ENCODE results near the gene NEK6.
A peak's percentile ranks its signal among the peaks of the same experiment; 100 is the strongest.

The NEK6 gene

GRCh38 chr9:124302921-124303320 lies 45.2 kb downstream of the NEK6 start:
- no peak for TF ChIP-seq CTCF (IDR thresholded peaks at IDR 0.05)
- Histone ChIP-seq H3K27me3 (no peaks in the 10 kb centered on the region), H3K27ac (peak overlapping the region; percentile 23), H3K9me3 (no peaks in the 10 kb centered on the region), H3K4me1 (ENCODE audit: control insufficient read depth in 1 of 2, insufficient read depth in 1 of 2, low read depth in 1 of 2, low read length in 1 of 2) (peaks cover 17 to 23% of the 10 kb centered on the region in 2 experiments), H3K36me3 (peaks cover 53% of the 10 kb centered on the region), H3K4me3 (ENCODE audit: low read depth in 1 of 2, low read length in 1 of 2) (no peak overlapping the region)

GRCh38 chr9:124303762-124304161 lies 46.0 kb downstream of the NEK6 start:
- Histone ChIP-seq H3K9me3 (no peaks in the 10 kb centered on the region), H3K27ac (no peak overlapping the region), H3K36me3 (peaks cover 59% of the 10 kb centered on the region), H3K4me3 (ENCODE audit: low read depth in 1 of 2, low read length in 1 of 2) (no peak overlapping the region), H3K4me1 (ENCODE audit: control insufficient read depth in 1 of 2, insufficient read depth in 1 of 2, low read depth in 1 of 2, low read length in 1 of 2) (peaks cover 17 to 21% of the 10 kb centered on the region in 2 experiments), H3K27me3 (no peaks in the 10 kb centered on the region)
- TF ChIP-seq CTCF (IDR thresholded peaks at IDR 0.05): no peak

- Histone ChIP-seq H3K4me1 (ENCODE audit: control insufficient read depth in 1 of 2, insufficient read depth in 1 of 2, low read depth in 1 of 2, low read length in 1 of 2) (peaks cover 17 to 18% of the 10 kb centered on the region in 2 experiments), H3K9me3 (no peaks in the 10 kb centered on the region), H3K4me3 (ENCODE audit: low read depth in 1 of 2, low read length in 1 of 2) (no peak overlapping the region), H3K27me3 (no peaks in the 10 kb centered on the region), H3K27ac (no peak overlapping the region), H3K36me3 (peaks cover 65% of the 10 kb centered on the region)
- TF ChIP-seq CTCF (IDR thresholded peaks at IDR 0.05): no peak
These were observed 46.5 kb downstream of the NEK6 start for GRCh38 chr9:124304285-124304684.

GRCh38 chr9:124306098-124306735 lies 48.5 kb downstream of the NEK6 start:
- H3K4me3 ChIP-seq (ENCODE audit: low read depth in 1 of 2, low read length in 1 of 2): no peak overlapping the region
- peaks cover 13 to 17% of the 10 kb centered on the region in 2 experiments for H3K4me1 ChIP-seq (ENCODE audit: control insufficient read depth in 1 of 2, insufficient read depth in 1 of 2, low read depth in 1 of 2, low read length in 1 of 2)
- H3K36me3 ChIP-seq: peaks cover 79% of the 10 kb centered on the region
- H3K27ac ChIP-seq: peak overlapping the region; percentile 80
- TF ChIP-seq CTCF (IDR thresholded peaks at IDR 0.05): no peak
- no peaks in the 10 kb centered on the region for H3K27me3 ChIP-seq
- no peaks in the 10 kb centered on the region for H3K9me3 ChIP-seq

GRCh38 chr9:124307379-124308030 lies 49.8 kb downstream of the NEK6 start:
- H3K4me1 ChIP-seq (ENCODE audit: control insufficient read depth in 1 of 2, insufficient read depth in 1 of 2, low read depth in 1 of 2, low read length in 1 of 2): peaks cover 13 to 17% of the 10 kb centered on the region in 2 experiments
- H3K27ac ChIP-seq: peak overlapping the region; percentile 80
- no peaks in the 10 kb centered on the region for H3K27me3 ChIP-seq
- peaks cover 75% of the 10 kb centered on the region for H3K36me3 ChIP-seq
- TF ChIP-seq CTCF (IDR thresholded peaks at IDR 0.05): no peak
- H3K4me3 ChIP-seq (ENCODE audit: low read depth in 1 of 2, low read length in 1 of 2): no peak overlapping the region
- no peaks in the 10 kb centered on the region for H3K9me3 ChIP-seq

All from neutrophil (primary cell).